Measurements from ENCODE around the gene TFRC.

GRCh38 chr3:196023947-196024346, 57.9 kb downstream of the TFRC start:
- TF ChIP-seq CTCF (IDR thresholded peaks at IDR 0.05) (no peak), EP300 (IDR thresholded peaks at IDR 0.05) (no peak), POLR2A (IDR thresholded peaks at IDR 0.05) (no peak)

All from upper lobe of left lung (tissue), 4 donors.